Stimulated activated naive CD8-positive, alpha-beta T cell treated with anti-CD3 and anti-CD28 coated beads, Interleukin-15, amount 100 ng/mL, for 72 hours (primary cell): ENCODE data around the gene RNF31.
A peak's percentile ranks its signal among the peaks of the same experiment; 100 is the strongest.

ENCODE experiments used
- ATAC-seq: fragments of 150-1000 bp; cut with Tn5 transposase; 2 replicates; pipeline ENCODE4 v1.10.0; 2021; ENCODE audit warnings: mild to moderate bottlenecking, moderate library complexity
- DNase-seq, 2 donors: peaks; one replicate each; pipeline ENCODE4 v3.0.0; 2021 to 2022
- H3K27ac Mint-ChIP-seq, 2 donors: one replicate each; pipeline ENCODE4 v1.8.0; 2022; ENCODE audit warnings: mild to moderate bottlenecking in 2 of 2, mixed read lengths in 2 of 2, moderate library complexity in 2 of 2
- H3K27me3 Mint-ChIP-seq: one replicate; pipeline ENCODE4 v1.8.0; 2022; ENCODE audit warnings: mixed read lengths
- H3K4me1 Mint-ChIP-seq: one replicate; pipeline ENCODE4 v1.8.0; 2022; ENCODE audit warnings: mild to moderate bottlenecking, mixed read lengths
- H3K4me3 Mint-ChIP-seq, 2 donors: one replicate each; pipeline ENCODE4 v1.8.0; 2022; ENCODE audit warnings: mild to moderate bottlenecking in 2 of 2, mixed read lengths in 2 of 2, moderate library complexity in 1 of 2
- H3K9me3 Mint-ChIP-seq, 2 donors: one replicate each; pipeline ENCODE4 v1.8.0; 2022; ENCODE audit warnings: mixed read lengths in 2 of 2

RNF31 gene

DNA sequence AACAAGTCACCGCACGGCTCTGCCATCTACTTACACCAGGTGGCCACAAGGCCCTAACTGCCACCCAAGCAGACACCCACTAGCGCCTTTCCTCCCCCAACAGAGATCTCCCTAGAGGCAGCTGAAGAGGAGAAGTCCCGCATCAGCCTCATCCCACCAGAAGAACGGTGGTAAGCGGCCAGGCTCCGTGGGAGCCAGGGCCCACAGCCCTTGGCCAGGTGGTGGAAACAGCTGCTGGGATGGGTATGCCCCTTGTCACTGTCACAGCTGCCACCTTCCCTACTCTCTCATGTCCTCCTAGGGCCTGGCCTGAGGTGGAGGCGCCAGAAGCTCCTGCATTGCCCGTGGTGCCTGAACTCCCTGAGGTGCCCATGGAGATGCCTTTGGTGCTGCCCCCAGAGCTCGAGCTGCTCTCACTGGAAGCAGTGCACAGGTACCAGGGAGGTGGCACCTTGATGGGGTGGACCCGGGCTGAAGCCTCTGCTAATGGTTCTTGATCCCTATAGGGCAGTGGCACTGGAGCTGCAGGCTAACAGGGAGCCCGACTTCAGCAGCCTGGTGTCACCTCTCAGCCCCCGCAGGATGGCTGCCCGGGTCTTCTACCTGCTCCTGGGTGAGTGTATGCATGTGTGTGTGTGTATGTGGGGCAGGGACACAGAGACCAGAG lies 32.1 kb downstream of the RNF31 start:
- ATAC-seq (no peak), DNase-seq (no peak)
- Mint-ChIP-seq H3K9me3 (no peaks in the 10 kb centered on the region), H3K27me3 (no peaks in the 10 kb centered on the region), H3K27ac (peak overlapping the region in 1 of 2 donors; percentile 93), H3K4me3 (no peak overlapping the region), H3K4me1 (peaks cover 26% of the 10 kb centered on the region)

DNA sequence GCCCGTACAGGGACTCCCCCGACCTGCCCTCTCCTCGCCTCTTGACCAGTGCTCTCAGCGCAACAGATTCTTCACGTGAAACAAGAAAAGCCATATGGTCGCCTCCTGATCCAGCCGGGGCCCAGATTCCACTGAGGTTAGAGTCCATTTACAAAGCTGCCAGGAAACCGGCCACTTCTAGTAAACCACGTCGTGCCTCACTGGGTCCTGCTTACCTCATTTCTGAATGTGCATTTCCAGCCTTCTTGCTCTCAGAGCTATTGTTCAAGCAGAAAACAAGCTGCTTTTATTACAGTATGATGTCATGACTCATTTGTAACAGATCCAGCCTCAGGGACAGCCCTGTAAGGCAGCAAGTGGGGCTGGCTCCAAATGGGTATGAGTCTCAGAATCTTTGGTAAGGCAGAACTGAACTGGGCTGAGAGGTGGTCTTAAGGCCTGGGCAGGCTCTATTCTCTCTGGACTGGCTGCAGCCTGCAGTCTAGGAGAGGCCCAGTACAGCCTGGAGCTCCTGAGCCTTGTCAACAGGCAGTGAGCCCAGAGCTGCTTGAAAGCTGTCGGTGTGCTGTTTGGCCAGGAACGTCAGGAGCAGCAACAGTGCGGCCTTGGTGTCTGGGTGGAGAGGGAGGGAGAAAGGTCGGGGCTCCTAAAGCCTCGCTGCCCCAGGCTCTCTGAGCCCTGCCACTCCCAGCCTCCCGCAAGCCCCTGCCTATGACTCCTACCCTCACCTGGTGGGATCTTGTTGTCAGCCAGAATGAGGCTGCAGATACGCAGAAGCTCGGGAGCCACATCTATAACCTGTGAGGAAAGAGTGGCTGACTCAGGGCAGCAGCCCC lies 32.9 kb downstream of the RNF31 start:
- Mint-ChIP-seq H3K4me1 (peaks cover 30% of the 10 kb centered on the region), H3K9me3 (no peaks in the 10 kb centered on the region), H3K27me3 (no peaks in the 10 kb centered on the region), H3K4me3 (no peak overlapping the region), H3K27ac (peak overlapping the region in 1 of 2 donors; percentile 83)
- ATAC-seq = no peak
- no peak for DNase-seq

DNA sequence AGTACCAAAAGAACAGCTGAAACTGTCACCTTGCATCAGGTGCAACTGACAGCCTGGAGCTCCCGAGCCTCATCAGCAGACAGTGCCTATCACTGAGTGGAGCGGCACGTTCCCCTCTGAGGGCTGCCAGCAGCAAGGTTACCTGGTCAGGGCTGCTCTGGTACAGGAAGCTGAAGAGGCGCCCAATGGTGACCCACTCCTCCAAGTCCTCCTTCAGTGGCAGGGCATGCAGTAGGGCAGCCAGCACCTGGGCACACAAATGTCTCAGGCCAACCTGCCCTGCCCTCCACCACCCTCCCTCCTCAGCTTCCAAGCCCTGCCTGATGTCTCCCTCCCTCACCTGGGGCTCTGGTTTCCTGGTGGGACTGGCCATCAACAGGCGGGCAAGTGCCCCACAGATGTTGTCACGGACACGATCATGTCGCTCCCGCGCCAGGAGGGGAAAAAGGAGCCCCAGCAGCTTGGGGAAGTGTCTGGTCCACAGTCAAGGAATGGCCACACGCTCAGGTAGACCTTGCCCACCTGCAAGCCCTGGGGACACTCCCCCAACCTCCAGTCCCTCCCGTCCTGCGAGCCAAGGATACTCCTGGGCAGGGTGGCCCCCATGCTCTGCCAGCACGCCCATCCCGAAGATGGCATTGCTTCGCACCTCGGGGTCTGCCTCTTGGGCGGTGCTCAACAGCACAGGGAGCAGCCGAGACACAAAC lies 34.2 kb downstream of the RNF31 start:
- Mint-ChIP-seq H3K27me3 (no peaks in the 10 kb centered on the region), H3K27ac (peak overlapping the region in 1 of 2 donors; percentile 93), H3K4me3 (no peak overlapping the region), H3K4me1 (peaks cover 33% of the 10 kb centered on the region), H3K9me3 (no peaks in the 10 kb centered on the region)
- ATAC-seq = no peak
- no peak for DNase-seq

DNA sequence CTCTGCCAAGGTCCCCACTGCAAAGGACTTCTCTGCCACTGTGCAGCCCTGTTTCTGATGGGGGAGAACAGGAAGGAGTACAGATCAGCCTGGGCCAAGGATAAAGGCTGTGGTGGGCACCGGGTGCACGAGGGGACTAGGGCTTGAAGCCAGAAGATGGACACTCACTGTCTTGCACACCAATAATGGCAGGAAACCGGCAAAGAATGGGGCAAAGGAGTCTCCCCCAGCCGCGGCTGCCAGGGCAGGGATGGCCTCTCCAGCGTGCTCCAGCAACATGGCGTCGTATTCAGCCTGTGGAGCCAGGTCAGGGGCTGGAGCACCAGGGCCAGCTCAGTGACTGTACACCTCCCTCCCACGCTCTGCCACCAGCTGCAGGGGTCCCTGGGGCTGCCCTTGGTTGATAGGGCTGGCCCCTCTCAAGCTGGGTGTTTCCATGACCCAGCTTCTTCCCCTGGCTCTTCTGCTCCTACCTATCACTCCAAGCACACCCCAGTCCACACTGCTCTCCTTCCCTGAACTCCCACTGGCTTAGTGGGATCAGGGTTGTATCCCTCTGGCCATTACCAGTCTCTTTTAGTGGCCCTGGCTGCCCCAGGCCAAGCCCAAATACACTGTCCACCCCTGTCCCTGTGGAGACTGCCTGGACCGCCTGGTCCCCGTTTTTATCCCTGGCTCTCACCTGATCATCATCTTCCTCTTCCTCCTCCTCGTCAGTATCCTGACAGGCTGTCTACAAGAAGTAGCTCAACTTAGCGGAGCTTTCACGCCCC lies 35.0 kb downstream of the RNF31 start:
- H3K27me3 Mint-ChIP-seq = no peaks in the 10 kb centered on the region
- peak overlapping the region; percentile 57 to 93 for H3K27ac Mint-ChIP-seq
- peaks cover 39% of the 10 kb centered on the region for H3K4me1 Mint-ChIP-seq
- H3K4me3 Mint-ChIP-seq = no peak overlapping the region
- no peak for ATAC-seq
- no peaks in the 10 kb centered on the region for H3K9me3 Mint-ChIP-seq
- DNase-seq = no peak

- Mint-ChIP-seq H3K9me3 (no peaks in the 10 kb centered on the region), H3K4me1 (peaks cover 47% of the 10 kb centered on the region), H3K27me3 (no peaks in the 10 kb centered on the region), H3K27ac (no peak overlapping the region), H3K4me3 (no peak overlapping the region)
- no peak for ATAC-seq
- DNase-seq = no peak
These were observed 35.8 kb downstream of the RNF31 start for GRCh38 chr14:24183014-24183481.

GRCh38 chr14:24184104-24184970 lies 37.0 kb downstream of the RNF31 start:
- peaks cover 55% of the 10 kb centered on the region for H3K4me1 Mint-ChIP-seq
- no peak overlapping the region for H3K4me3 Mint-ChIP-seq
- DNase-seq (no peak), ATAC-seq (no peak)
- peak overlapping the region in 1 of 2 donors; percentile 87 for H3K27ac Mint-ChIP-seq
- H3K9me3 Mint-ChIP-seq = no peaks in the 10 kb centered on the region
- no peaks in the 10 kb centered on the region for H3K27me3 Mint-ChIP-seq

- Mint-ChIP-seq H3K4me3 (no peak overlapping the region), H3K9me3 (no peaks in the 10 kb centered on the region), H3K27ac (peak overlapping the region in 1 of 2 donors; percentile 87), H3K27me3 (no peaks in the 10 kb centered on the region), H3K4me1 (peaks cover 58% of the 10 kb centered on the region)
- DNase-seq = no peak
- ATAC-seq = no peak
These were observed 37.7 kb downstream of the RNF31 start for GRCh38 chr14:24185026-24185425.

DNA sequence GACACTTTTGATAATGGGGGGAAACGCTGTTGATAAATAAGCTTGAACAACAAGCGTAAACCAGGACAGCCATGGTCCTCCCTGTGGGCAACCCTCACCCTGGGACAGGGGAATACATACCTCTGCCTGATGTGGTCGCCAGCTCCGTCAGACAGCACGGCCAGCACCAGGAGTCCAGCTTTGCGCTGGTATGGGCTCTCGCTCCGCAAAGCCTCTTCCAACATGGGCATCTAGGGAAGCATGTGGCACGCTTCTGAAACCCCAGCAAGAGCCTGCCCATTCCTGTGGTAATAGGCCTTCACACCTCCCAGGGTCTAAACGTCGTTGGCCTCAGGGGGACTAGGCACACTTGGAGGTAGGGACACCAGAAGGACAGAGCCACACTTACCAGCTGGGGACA lies 38.4 kb downstream of the RNF31 start:
- no peaks in the 10 kb centered on the region for H3K27me3 Mint-ChIP-seq
- no peaks in the 10 kb centered on the region for H3K9me3 Mint-ChIP-seq
- H3K27ac Mint-ChIP-seq = peak overlapping the region in 1 of 2 donors; percentile 5
- H3K4me3 Mint-ChIP-seq = no peak overlapping the region
- DNase-seq = no peak
- ATAC-seq = no peak
- peaks cover 63% of the 10 kb centered on the region for H3K4me1 Mint-ChIP-seq

DNA sequence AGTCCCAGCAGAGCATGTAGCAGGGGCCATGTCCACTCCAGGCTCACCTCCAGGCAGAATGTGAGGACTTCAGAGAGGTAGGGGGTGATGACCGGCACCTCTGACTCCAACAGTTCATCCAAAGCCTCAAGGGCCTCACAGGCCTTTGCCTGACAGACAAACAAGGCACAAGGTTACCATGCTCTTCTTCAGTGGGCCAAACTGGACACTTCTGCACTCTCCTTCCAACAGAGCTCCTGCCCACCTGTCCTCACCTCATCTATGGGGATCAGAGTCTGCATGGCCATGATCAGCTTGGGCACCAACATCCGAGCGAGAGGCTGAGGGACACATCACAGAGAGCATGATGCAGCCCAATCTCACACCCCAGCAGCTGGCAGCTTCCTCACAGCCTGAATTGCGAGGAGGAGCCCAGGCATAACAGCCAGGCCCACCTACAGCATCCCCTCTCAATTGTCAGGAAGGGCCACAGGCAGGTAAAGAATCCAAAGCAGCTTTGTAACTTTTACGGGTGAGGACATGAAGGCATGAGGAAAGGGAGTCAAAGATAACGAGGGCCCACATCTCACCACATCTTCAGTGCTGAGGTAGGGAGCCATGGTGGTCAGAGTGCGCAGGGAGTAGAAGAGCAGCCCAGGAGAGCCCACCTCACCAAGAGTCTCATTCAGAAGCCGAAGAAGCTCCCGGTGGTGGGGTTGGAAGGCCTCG lies 39.7 kb downstream of the RNF31 start:
- DNase-seq = no peak
- Mint-ChIP-seq H3K4me1 (peaks cover 64% of the 10 kb centered on the region), H3K27ac (peak overlapping the region in 1 of 2 donors; percentile 65), H3K27me3 (no peaks in the 10 kb centered on the region), H3K9me3 (no peaks in the 10 kb centered on the region), H3K4me3 (peak overlapping the region; percentile 68 to 97)
- ATAC-seq = no peak

- no peaks in the 10 kb centered on the region for H3K9me3 Mint-ChIP-seq
- peak overlapping the region in 1 of 2 donors; percentile 45 for H3K27ac Mint-ChIP-seq
- ATAC-seq (no peak), DNase-seq (no peak)
- H3K4me3 Mint-ChIP-seq = peak overlapping the region; percentile 88 to 97
- no peaks in the 10 kb centered on the region for H3K27me3 Mint-ChIP-seq
- H3K4me1 Mint-ChIP-seq = peaks cover 64% of the 10 kb centered on the region
These were observed 40.2 kb downstream of the RNF31 start for GRCh38 chr14:24187539-24187915.

- H3K27ac Mint-ChIP-seq = peak within 1 kb of the TSS; percentile 45 to 93
- peaks cover 62% of the 10 kb centered on the region for H3K4me1 Mint-ChIP-seq
- H3K9me3 Mint-ChIP-seq = no peaks in the 10 kb centered on the region
- ATAC-seq (peak; percentile 97), DNase-seq (peak; percentile 90 to 95)
- H3K27me3 Mint-ChIP-seq = no peaks in the 10 kb centered on the region
- peak within 1 kb of the TSS; percentile 88 to 97 for H3K4me3 Mint-ChIP-seq
These were observed 41.2 kb downstream of the RNF31 start, which contains the start of gene IPO4 for GRCh38 chr14:24188251-24189058. IPO4 (minus strand) TSS chr14:24188816; CDS start chr14:24188787, 29 bp downstream.

GRCh38 chr14:24189059-24189375 lies 41.7 kb downstream of the RNF31 start:
- ATAC-seq = no peak
- H3K4me3 Mint-ChIP-seq = peak overlapping the region; percentile 88 to 97
- H3K9me3 Mint-ChIP-seq = no peaks in the 10 kb centered on the region
- DNase-seq = no peak
- H3K27me3 Mint-ChIP-seq = no peaks in the 10 kb centered on the region
- H3K27ac Mint-ChIP-seq = peak overlapping the region; percentile 45 to 93
- H3K4me1 Mint-ChIP-seq = peaks cover 64% of the 10 kb centered on the region

GRCh38 chr14:24189460-24189859 lies 42.2 kb downstream of the RNF31 start:
- ATAC-seq (no peak), DNase-seq (no peak)
- Mint-ChIP-seq H3K27ac (peak overlapping the region in 1 of 2 donors; percentile 45), H3K27me3 (no peaks in the 10 kb centered on the region), H3K4me3 (peak overlapping the region in 1 of 2 donors; percentile 88), H3K9me3 (no peaks in the 10 kb centered on the region), H3K4me1 (peaks cover 69% of the 10 kb centered on the region)
